Activated CD4-positive, alpha-beta T cell treated with anti-CD3 and anti-CD28 coated beads, Interleukin-2, amount 50 U/mL, for 1 hour (primary cell): ENCODE results near the gene CLASRP.

Experiments
- DNase-seq: peaks from one replicate; pipeline ENCODE4 v3.0.0-alpha.2; 2020

CLASRP gene

GRCh38 chr19:45063851-45064801 lies 25.3 kb downstream of the CLASRP start:
- DNase-seq, result no peak

- DNase-seq, result no peak
These were observed 28.2 kb downstream of the CLASRP start for GRCh38 chr19:45066921-45067661.

- no peak for DNase-seq
These were observed 29.2 kb downstream of the CLASRP start for GRCh38 chr19:45068041-45068440.

GRCh38 chr19:45069056-45069455 lies 30.2 kb downstream of the CLASRP start:
- no peak for DNase-seq

- DNase-seq, result no peak
These were observed 31.4 kb downstream of the CLASRP start for GRCh38 chr19:45070214-45070613.

- no peak for DNase-seq
These were observed 32.2 kb downstream of the CLASRP start for GRCh38 chr19:45070861-45071544.

- DNase-seq, result no peak
These were observed 32.7 kb downstream of the CLASRP start for GRCh38 chr19:45071545-45071938.

GRCh38 chr19:45071969-45072790 lies 33.3 kb downstream of the CLASRP start:
- no peak for DNase-seq

- no peak for DNase-seq
These were observed 36.0 kb downstream of the CLASRP start for GRCh38 chr19:45074744-45075300.

- DNase-seq, result no peak
These were observed 36.6 kb downstream of the CLASRP start for GRCh38 chr19:45075301-45076028.

- DNase-seq, result peak; percentile 73
These were observed 37.4 kb downstream of the CLASRP start, which contains the start of gene ZNF296 for GRCh38 chr19:45076029-45076850. TSS of gene ZNF296 (minus strand) at chr19:45076478. CDS start at chr19:45076373, 105 bp downstream.

GRCh38 chr19:45076851-45077730 lies 38.2 kb downstream of the CLASRP start:
- DNase-seq, result no peak

GRCh38 chr19:45078390-45079062 lies 39.7 kb downstream of the CLASRP start:
- no peak for DNase-seq

- DNase-seq, result peak; percentile 77
These were observed 40.4 kb downstream of the CLASRP start, which contains the start of gene GEMIN7 for GRCh38 chr19:45079063-45079910. TSS of gene GEMIN7 (plus strand) at chr19:45079260. CDS start at chr19:45090115, 10,855 bp downstream.

GRCh38 chr19:45079911-45080370 lies 41.1 kb downstream of the CLASRP start:
- DNase-seq, result no peak

- no peak for DNase-seq
These were observed 43.3 kb downstream of the CLASRP start for GRCh38 chr19:45082170-45082569.

- no peak for DNase-seq
These were observed 47.6 kb downstream of the CLASRP start for GRCh38 chr19:45086480-45086879.
